Ascending aorta (tissue), 2 donors: ENCODE data around the gene RPRML. TPM values are rescaled to one million over a fixed set of nuclear protein-coding genes. Genes with fewer than 3 reads are reported as not detected.

ENCODE experiments used
- DNase-seq, 2 donors: peaks; one replicate each; pipeline ENCODE4 v3.0.0-alpha.2; 2019; ENCODE audit warnings: low spot score in 2 of 2
- H3K27ac ChIP-seq, 2 donors: fragments of 200-600 bp; sonication (generic); one replicate each; pipeline ENCODE4 v1.5.1; 2016 to 2017; ENCODE audit warnings: mild to moderate bottlenecking in 1 of 2
- H3K27me3 ChIP-seq: fragments of 200-600 bp; sonication (generic); one replicate; pipeline ENCODE4 v1.5.1; 2017
- H3K36me3 ChIP-seq, 2 donors: fragments of 200-600 bp; sonication (generic); one replicate each; pipeline ENCODE4 v1.5.1; 2016
- H3K4me1 ChIP-seq, 2 donors: fragments of 200-600 bp; sonication (generic); one replicate each; pipeline ENCODE4 v1.5.1; 2016 to 2017; ENCODE audit warnings: mild to moderate bottlenecking in 1 of 2
- H3K4me3 ChIP-seq, 2 donors: fragments of 200-600 bp; sonication (generic); one replicate each; pipeline ENCODE4 v1.5.1; 2016 to 2017; ENCODE audit warnings: mild to moderate bottlenecking in 1 of 2
- H3K9me3 ChIP-seq, 2 donors: fragments of 200-600 bp; sonication (generic); one replicate each; pipeline ENCODE4 v1.5.1; 2016
- CTCF ChIP-seq, 3 experiments: fragments of 200-600 bp in 2 of 3; fragments of 450-650 bp in 1 of 3; sonication (generic) in 2 of 3; IDR thresholded peaks; one replicate each; pipeline ENCODE4 v1.5.1; 2016 to 2019; ENCODE audit warnings: antibody characterized with exemption in 3 of 3, mild to moderate bottlenecking in 1 of 3, moderate library complexity in 1 of 3
- intact Hi-C: fragments of 100-400 bp; cut with DNase I; formaldehyde crosslinking; loops from one replicate; pipeline ENCODE4 v1.15.1; 2023
- total RNA-seq: library from RNA; depleted of rRNA; stranded (reverse); fragments of >200 nt; gene quantifications from one replicate; pipeline ENCODE4 v1.1.0, GENCODE V29; 2016

Gene RPRML
- total RNA-seq, 1 donor from 2014 or later = not detected

GRCh38 chr17:46984892-46985291 is 5.8 kb upstream of the RPRML start:
- Histone ChIP-seq H3K4me3 (no peak overlapping the region), H3K4me1 (peaks cover 0 to 10% of the 10 kb centered on the region in 2 donors), H3K27me3 (no peaks in the 10 kb centered on the region), H3K9me3 (no peaks in the 10 kb centered on the region), H3K36me3 (no peaks in the 10 kb centered on the region), H3K27ac (peak overlapping the region in 1 of 2 donors; percentile 65)
- no peak for TF ChIP-seq CTCF (IDR thresholded peaks at IDR 0.05)
- intact Hi-C loops = no loop called here
- DNase-seq = no peak

GRCh38 chr17:46984341-46984740 is 5.3 kb upstream of the RPRML start:
- Histone ChIP-seq H3K36me3 (no peaks in the 10 kb centered on the region), H3K4me1 (peaks cover 2 to 13% of the 10 kb centered on the region in 2 donors), H3K4me3 (no peak overlapping the region), H3K9me3 (no peaks in the 10 kb centered on the region), H3K27me3 (no peaks in the 10 kb centered on the region), H3K27ac (peak overlapping the region in 1 of 2 donors; percentile 65)
- no peak for DNase-seq
- intact Hi-C loops = no loop called here
- no peak for TF ChIP-seq CTCF (IDR thresholded peaks at IDR 0.05)

GRCh38 chr17:46983782-46984181 is 4.7 kb upstream of the RPRML start:
- no peak for TF ChIP-seq CTCF (IDR thresholded peaks at IDR 0.05)
- Histone ChIP-seq H3K27ac (peak overlapping the region in 1 of 2 donors; percentile 65), H3K27me3 (no peaks in the 10 kb centered on the region), H3K36me3 (no peaks in the 10 kb centered on the region), H3K9me3 (no peaks in the 10 kb centered on the region), H3K4me3 (no peak overlapping the region), H3K4me1 (peaks cover 8 to 17% of the 10 kb centered on the region in 2 donors)
- DNase-seq = no peak
- intact Hi-C loops = no loop called here

- H3K9me3 ChIP-seq = no peaks in the 10 kb centered on the region
- no peak overlapping the region for H3K27ac ChIP-seq
- DNase-seq = no peak
- peaks cover 13 to 21% of the 10 kb centered on the region in 2 donors for H3K4me1 ChIP-seq
- no peaks in the 10 kb centered on the region for H3K27me3 ChIP-seq
- H3K4me3 ChIP-seq = no peak overlapping the region
- TF ChIP-seq CTCF (IDR thresholded peaks at IDR 0.05) = no peak
- intact Hi-C loops = no loop called here
- no peaks in the 10 kb centered on the region for H3K36me3 ChIP-seq
Measured at GRCh38 chr17:46982577-46982976, 3.5 kb upstream of the RPRML start.

GRCh38 chr17:46978489-46979146 is 435 bp downstream of the RPRML start:
- H3K27me3 ChIP-seq = no peaks in the 10 kb centered on the region
- no peak for TF ChIP-seq CTCF (IDR thresholded peaks at IDR 0.05)
- peaks cover 11 to 13% of the 10 kb centered on the region in 2 donors for H3K4me1 ChIP-seq
- intact Hi-C loops = no loop called here
- H3K27ac ChIP-seq = no peak overlapping the region
- no peak for DNase-seq
- peak overlapping the region; percentile 72 to 91 for H3K4me3 ChIP-seq
- no peaks in the 10 kb centered on the region for H3K36me3 ChIP-seq
- no peaks in the 10 kb centered on the region for H3K9me3 ChIP-seq
